SKM-1 treated with dmso at 0.1 percent for 144 hours (cell line): ENCODE data around the gene ITPK1.
"Not testable (repeated sequence)": the region's sequence is repeated elsewhere in the genome, so short reads cannot be mapped to it uniquely, and the experiment has no call there.

Experiments
- DNase-seq: peaks from one replicate; lab custom pipeline; 2025; ENCODE audit not compliant: unreplicated experiment; lab: John Stamatoyannopoulos, UW

The ITPK1 gene

DNA sequence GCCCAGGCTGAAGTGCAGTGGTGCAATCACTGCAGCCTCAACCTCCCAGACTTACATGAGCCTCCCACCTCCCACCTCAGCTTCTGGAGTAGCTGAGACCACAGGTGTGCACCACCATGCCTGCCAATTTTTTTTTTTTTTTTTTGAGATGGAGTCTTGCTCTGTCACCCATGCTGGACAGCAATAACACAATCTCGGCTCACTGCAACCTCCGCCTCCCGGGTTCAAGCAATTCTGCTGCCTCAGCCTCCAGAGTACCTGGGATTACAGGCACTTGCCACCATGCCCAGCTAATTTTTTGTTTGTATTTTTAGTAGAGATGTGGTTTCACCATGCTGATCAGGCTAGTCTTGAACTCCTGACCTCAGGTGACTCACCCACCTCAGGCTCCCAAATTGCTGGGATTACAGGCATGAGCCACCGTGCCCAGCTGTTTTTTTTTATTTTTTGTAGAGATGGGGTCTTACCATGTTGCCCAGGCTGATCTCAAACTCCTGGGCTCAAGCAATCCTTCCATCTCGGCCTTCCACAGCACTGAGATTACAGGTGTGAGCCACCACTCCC lies 15.6 kb upstream of the ITPK1 start:
- DNase-seq, result not testable (repeated sequence)

DNA sequence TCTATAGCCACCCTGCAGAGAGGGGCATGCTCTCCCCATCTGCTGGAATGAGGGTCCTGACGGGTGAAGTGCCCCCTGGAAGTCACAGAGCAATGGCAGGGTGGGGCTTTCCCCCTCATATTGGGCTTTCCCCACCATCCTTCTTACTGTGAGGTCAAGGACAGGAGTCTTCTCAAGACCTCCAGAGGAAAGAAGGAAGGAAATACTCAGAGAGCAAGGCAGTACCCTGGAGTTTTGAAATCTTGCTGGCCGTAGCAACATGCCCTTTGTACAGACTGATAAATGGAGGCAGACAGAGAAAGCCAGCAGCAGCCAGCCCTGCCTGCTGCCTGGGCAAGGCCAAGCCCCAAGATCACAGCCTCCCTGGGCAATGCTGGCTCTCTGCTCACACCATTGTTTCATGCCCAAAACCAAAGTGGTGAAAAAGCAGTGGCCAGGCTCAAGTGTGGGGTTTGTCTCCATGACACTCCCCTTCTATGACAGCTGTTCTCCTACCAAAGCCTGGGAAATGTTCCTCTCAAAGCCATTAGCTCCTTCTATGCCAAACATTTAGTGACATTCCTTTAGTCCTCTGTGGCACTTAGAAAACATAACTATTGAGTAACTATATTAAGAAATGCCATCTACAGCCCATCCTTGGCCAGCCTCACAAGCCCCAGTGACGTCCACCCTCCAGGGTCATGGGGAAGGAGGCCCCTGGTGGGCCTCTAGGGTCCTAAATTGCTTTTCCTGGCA lies 13.2 kb upstream of the ITPK1 start:
- DNase-seq, result no peak

DNA sequence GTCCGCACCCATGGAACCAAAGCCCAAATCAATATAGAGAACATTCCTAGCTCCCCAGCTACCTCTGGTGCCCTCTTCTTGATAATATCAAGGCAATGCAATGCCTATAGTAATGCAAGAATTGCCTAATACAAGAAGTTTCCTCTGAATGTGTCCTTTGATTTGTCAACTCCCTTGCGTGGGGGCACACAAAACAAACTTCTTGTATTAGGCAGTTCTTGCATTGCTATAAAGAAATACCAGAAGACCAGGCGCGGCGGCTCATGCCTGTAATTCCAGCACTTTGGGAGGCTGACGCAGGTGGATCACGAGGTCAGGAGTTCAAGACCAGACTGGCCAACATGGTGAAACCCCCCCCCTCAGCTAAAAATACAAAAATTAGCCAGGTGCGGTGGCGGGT lies 10.4 kb upstream of the ITPK1 start:
- no peak for DNase-seq

DNA sequence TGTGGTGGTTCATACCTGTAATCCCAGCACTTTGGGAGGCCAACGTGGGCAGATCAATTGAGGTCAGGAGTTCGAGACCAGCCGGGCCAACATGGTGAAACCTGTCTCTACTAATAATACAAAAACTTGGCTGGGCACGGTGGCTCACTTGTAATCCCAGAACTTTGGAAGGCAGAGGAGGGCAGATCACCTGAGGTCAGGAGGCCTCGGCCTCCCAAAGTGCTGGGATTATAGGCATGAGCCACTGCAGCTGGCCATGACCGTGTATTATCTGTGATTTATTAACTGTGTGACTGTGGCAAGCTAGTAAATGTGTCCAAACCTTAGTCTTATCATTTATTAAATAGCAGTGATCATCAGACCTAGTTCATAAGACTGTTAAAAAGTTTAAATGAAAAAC lies 7.1 kb upstream of the ITPK1 start:
- DNase-seq, result no peak

DNA sequence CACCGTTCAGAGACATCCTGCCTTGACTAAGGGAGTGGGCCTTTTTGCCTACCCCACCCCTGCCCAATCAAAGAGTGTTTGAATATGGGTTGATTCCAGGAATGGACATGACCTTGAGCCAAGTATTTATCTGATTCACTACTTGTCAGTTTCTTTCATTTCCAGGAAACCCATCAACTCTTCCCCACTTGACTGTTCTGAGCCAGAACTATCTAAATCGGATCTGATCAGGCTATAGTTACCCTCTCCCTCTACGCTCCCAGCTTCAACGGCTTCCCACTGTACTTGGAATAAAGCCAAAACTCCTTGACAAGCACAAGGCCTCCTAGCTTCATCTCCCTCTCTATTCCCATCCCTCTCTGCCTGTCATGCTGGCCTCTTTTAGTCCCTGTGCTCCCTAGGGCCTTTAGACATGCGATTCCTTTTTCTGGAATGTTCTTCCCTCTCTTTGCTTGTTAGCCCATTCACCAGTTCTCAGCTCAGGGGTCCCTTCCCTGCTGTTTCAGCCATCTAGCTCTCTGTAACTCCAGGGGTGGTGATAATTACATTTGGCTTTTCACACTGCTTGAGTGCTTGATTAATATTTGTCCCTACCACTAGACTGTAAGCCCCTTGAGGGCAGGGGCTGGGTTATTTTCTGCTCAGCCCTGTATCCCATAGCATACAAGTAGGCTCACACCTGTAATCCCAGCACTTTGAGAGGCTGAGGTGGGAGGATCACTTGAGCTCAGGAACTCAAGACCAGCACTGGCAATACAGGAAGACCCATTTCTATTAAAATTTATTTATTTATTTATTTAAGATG lies 5.5 kb upstream of the ITPK1 start:
- DNase-seq, result no peak

DNA sequence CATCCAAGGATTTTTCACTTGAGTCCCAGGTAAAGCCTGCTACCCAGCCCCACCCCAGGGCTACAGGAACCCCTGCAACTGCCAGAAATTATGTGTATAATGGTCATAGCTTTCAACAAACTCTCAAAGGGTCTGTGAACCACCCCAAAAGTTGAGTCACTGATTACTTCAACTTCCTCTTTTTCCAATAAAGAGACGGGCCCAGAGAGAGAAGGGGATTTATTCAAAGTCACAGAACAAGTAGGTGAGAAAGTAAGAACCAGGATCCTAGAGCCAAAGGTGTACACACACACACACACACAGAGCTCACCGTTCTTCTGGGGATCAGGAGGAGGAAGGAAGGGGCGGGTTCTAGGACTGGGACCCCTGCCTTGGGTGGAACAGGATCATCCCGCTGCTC lies 4.8 kb upstream of the ITPK1 start:
- DNase-seq, result peak; percentile 12

DNA sequence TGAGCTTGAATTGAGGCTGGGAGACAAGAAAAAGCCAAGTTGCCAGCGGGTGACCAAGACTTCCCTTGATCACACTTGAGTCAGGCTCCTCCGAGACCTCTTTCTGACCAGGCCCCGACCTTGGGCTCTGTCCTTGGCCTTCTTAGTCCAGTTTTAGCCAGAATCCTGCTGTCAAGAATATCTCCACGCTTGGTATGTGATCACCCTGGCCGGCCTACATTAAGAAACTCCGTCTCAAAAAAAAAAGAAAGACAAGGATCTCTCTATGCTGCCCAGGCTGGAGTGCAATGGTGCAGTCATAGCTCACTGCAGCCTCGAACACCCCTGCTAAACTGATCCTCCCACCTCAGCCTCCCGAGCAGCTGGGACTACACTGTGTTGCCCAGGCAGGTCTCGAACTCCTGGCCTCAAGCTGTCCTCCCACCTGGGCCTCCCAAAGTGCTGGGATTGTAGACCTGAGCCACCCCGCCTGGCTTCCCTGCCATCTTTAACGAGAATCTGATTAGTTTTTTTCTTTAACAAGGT lies 1.0 kb upstream of the ITPK1 start:
- no peak for DNase-seq

DNA sequence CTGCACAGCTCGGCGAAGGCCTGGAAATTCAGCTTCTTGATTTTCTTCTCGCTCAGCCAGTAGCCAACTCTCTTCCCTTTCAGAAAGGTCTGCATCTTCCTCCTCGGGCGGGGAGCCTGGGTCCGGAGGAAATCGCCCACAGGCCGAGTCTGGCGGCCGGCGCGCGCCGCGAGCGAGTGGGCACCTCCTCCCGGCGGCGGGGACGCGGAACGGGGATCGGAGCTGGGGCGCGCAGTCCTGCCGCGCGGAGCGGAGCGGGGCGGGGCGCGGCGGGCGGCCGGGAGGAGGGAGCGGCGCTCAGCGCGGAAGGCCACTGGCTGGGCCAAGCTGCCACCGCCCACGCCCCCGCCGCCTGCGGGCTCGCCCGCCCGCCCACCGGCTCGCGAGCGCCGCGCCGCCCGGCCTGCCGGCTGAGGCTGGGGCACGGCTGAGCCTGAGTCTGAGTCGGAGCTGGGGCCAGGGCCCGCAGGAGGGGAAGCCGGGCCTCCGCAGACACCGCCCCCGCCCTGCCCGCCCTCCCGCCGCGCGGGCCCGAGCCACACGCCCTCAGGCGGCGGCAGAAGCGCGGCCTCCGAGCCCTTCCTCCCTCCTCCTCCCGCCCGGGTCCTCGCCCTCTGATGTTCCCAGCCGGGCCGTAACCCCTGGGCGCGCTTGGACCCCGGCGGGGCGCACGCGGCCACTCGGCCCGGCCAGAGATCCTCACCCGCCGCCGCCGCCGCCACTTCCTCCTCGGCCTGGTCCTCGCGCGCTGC lies 480 bp downstream of the ITPK1 start:
- peak; percentile 43 for DNase-seq

DNA sequence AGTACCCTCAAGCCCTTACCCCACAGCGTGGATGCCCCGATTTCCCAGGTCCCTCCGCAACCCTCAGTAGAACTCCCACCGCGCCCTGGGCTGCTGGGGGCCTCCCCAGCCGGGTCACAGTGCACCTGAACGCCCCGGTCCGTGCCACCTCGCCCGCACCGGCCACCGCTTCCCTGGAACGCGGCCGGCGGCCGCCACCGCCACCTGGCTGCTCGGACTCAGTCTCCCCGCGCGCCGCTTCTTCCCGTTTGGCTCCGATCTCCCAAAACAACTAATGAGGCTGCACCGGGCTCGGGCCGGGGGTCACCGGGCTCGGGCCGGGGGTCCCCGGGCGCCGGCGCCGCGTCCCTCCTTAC lies 1.0 kb downstream of the ITPK1 start:
- DNase-seq, result no peak

DNA sequence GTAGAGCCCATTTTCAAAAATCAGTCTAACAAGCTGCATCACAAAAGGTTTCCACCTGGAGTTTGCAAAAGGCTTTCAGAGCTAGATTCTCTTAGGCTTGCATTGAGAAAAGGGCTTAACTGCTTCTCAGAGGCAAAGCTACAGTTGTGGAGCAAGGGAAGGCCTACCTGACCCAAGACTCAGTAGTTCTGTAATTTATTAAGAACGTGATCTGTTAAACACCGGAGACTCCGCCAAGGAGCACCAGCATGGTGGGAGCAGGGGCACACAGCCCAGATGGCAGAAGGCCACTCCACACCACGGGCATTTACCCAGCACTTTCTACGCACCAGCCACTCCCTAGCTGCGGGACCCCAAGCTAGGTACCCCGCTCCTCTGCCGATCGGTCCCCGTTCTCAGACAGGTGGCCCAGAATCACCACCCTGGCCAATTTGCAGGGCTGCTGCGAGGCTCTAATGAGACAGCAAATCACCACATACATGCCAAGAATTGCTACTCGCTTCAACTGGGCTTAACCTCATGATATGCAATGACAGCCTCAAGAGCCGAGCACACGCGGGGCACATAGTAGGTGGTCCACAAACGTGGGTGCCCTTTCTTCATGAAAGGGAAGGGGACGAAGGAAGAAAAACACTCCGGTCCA lies 1.5 kb downstream of the ITPK1 start:
- DNase-seq, result no peak

DNA sequence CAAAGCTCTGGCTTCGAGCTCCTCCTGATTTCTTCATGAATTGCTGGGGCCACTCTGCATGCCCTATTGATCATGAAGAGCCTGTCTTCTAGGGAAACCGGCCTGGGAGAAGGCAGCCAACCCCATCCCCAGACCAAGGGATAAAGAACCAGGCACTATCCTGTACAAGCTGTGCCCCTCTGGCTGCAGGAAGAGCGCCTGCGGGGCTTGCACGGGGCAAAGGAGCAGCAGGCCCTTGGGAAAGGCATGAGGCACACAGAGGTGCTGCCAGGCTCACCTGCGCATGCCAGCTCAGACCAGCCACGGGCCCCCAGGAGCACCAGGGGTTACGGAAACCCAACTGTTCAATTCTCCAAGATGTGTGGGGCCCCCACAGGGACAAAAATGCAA lies 2.1 kb downstream of the ITPK1 start:
- DNase-seq, result no peak

DNA sequence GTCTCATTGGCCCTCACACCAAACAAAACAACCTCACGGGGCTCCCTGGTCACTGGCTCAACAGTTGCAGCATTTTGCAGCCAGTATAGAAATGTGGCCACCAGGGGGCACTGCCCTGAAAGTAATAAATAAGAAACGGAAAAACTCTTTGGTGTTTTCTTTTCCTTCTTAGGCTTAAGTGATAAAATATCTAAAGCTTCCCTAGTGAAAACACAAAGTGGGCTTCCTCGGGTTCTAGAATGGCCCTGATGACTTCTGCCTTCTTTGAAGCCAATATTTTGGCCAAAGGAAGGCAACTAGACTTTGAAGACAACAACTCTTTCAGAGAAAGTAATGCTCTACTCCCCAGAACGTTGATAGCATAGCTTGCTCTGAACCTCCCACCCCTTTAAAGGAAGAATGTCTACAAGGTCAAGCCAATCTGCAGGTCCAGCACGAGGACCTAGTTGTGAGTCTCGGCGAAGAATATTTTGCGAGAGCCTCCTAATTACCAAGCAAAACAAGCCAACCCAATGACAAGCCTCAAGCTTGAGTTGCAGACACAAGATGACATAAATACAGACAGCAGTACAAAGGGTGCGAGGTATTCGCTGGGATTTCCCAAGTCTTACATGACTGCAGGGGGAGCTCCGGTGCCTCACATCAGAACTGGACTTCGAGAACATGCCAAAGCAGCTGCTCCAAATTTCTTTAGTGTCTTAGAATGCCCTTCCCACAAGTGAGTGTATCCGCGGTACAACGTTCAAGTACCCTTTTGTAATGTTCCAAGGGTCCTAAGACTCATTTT lies 2.6 kb downstream of the ITPK1 start:
- DNase-seq, result peak; percentile 36

DNA sequence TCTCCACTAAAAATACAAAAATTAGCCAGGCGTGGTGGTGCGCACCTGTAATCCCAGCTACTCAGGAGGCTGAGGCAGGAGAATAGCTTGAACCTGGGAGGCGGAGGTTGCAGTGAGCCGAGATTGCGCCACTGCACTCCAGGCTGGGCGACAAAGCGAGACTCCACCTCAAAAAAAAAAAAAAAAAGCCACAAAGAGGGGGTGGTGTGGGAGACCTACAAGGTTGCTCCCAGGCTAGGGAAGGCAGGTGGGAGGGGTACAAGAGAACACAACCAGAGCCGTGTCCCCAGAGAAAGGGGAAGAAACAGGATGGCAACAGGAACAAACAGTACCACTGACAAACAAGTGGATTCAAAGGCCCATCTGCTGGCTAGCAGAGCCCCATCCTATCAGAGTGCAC lies 4.2 kb downstream of the ITPK1 start:
- peak; percentile 7 for DNase-seq

DNA sequence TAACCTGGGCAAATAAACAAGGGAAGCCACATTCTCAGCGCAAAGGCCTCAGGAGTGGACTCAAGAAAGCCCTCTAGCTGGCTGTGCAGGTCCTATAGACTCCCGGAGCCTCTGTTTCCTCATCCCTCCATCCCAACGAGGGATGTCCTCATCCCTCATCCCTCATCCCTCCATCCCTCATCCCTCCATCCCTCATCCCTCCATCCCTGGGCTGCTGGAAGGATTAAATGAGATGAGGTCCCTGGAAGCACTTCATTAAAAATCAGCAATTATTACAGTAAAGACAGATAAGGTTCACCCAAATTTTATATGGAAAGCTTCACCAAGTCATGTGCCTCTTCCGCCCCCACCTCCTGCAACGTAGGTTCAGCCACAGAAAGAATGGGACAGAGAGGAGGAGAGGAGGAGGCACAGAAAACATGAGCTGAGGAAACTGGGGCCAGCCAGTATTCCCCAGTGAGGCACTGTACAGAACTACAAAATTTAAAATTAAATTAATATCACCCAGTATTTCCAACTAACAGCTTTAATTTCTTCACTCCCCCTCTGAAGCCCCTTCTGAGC lies 4.8 kb downstream of the ITPK1 start:
- no peak for DNase-seq

DNA sequence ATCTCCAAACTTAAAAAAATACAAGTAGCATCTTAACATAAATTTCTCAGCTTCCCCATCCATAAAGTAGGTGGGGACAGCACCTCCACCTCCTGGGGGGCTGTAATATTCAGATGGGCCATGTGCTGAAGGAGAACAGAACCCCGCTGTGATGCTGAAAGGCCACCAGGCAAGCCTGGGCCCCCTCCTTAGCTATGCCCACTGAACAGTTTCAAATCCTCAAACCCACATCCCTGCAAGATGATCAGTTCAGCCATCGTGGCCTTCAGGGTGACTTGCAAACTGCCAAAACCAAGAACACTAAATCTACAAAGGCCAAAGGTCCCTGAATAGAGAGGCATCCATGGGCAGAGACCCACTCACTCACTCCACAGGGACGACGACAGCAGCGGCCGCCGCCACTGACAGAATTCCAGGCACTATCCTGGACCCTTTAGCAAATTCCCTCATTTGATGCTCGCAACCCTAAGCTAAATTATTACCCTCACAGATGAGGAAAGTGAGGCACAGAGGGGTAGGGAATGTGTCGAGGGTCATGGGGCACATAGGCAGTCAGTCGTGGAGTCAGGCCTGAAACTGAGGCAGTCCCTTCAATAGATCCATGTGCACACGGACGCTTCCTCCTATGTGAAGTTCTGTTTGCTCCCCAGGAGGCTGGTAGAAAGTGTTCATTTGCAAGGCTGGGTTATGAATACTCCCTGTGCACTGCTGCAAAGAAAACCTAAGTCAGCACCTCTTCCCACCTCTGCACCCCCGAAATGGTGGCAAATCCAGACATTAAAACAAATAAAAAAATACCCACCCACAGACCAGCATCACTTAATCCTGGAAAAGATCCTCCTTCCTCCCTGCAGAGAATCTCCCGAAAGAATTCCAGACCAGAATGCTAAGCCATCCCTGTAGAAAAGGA lies 5.9 kb downstream of the ITPK1 start:
- no peak for DNase-seq

DNA sequence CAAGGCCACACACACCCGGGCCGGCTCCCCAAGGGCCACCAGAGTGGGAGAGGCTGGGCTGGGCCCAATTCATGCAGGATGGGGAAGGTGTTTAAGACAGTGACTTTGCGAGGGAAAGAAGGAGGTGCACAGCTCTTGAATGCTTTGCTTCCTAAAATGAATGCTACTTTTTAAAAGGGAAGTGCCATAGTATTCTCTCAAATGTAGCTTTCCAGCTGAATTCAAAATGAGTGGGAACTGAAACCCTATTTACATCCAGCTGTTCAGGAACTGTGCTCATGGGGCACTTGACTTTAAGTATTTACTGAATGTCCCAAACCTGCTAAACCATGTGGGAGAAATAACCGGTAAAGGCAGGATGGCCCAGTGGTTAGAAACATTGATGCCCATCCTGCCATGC lies 7.6 kb downstream of the ITPK1 start:
- no peak for DNase-seq

DNA sequence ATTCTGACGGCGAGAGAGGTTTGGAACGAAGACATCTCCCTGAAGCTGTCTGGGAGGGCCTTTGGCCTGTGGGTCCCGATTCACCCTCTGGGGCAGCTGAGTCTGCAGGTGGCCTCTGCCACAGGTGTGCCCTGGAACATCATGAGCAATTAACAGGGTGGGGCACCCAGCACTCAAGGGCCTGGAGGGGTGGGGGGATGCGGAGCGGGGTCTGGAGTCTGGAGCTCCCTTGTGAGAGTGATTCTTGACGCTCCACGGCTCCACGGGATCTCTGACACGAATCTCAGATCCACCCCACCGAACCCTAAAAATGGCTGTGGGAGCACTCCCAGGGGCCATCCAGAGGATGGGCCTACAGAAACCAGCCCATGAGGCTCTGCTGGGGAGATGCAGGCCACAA lies 8.3 kb downstream of the ITPK1 start:
- no peak for DNase-seq

DNA sequence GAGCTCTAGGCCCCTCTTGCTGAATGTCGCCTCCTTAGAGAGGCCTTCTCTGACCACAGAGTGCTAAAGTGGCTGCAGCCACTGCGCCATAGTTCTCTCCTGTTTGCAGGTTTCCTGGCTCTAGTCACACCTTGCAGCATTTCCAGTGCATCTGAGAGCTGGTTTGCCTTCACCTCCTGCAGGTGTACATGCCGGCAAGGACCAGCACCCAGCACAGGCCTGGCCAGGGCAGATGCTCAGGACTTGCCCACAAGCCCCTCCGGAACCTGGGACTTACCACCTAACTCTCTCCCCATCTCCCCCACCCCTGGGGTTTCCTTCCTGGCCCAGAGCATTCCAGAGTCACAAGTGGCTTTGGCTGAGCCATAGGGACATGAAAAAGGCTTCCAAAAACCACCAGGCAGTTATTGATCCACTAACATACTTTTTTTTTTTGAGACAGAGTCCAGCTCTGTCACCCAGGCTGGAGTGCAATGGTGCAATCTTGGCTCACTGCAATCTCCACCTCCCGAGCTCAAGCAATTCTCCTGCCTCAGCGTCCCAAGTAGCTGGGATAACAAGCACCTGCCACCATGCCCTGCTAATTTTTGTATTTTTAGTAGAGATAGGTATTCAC lies 9.1 kb downstream of the ITPK1 start:
- DNase-seq, result no peak
